GM12875 (cell line): Measurements from ENCODE around the gene PBX1.
"Not testable (repeated sequence)": the region's sequence is repeated elsewhere in the genome, so short reads cannot be mapped to it uniquely, and the experiment has no call there.

Experiments used
- H3K4me3 ChIP-seq: one replicate; pipeline ENCODE4 v1.5.1; 2011; ENCODE audit warnings: low read depth, low read length, control low read depth
- CTCF ChIP-seq: IDR thresholded peaks from 2 replicates; pipeline ENCODE4 v1.5.1; 2011; ENCODE audit warnings: low read depth, mild to moderate bottlenecking, control low read depth, inconsistent platforms, low read length, moderate library complexity, borderline replicate concordance; ENCODE audit not compliant: insufficient read depth

PBX1 gene

DNA sequence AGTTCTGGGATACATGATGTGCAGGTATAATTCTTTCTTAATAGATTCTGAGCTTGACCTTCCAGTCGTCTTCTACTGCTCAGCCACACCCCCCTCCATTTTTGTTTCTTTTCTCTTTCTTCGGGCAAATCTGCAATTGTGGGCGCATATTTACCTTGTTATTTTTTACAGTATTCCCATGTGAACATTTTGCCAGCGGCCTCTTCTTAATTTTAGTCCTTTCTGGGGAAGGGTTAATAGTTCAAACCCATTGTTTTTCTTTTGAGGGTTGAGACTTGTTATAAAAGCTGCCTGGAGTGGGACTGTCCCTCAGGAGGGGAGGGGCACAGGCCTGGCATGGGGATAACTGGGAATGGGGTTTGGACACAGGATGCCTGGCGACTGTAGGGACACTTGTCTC, 40.3 kb downstream of the PBX1 start:
- TF ChIP-seq CTCF: no peak
- H3K4me3 ChIP-seq: no peak overlapping the region

GRCh38 chr1:164601399-164602100, 42.6 kb downstream of the PBX1 start:
- no peak for TF ChIP-seq CTCF
- no peak overlapping the region for H3K4me3 ChIP-seq

DNA sequence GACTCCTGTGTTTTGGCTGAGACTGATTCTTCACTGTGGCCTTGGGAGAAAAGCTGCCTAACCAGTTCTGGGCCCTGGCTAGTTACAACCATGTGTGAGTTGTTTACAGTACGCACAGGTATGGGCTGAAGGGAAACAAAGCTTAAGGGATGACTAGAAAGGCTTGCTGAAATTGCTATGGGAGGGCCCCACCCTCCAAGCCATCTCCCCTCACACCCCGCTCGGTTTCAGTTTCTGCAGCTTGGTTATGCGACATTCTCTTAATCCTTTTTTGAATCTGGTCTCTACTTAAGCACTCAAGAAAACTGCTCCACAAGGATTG, 43.1 kb downstream of the PBX1 start:
- no peak overlapping the region for H3K4me3 ChIP-seq

GRCh38 chr1:164602480-164603093, 43.6 kb downstream of the PBX1 start:
- no peak overlapping the region for H3K4me3 ChIP-seq
- TF ChIP-seq CTCF: no peak

More for the DNA sequence above, 43.1 kb downstream of the PBX1 start:
- no peak for TF ChIP-seq CTCF

DNA sequence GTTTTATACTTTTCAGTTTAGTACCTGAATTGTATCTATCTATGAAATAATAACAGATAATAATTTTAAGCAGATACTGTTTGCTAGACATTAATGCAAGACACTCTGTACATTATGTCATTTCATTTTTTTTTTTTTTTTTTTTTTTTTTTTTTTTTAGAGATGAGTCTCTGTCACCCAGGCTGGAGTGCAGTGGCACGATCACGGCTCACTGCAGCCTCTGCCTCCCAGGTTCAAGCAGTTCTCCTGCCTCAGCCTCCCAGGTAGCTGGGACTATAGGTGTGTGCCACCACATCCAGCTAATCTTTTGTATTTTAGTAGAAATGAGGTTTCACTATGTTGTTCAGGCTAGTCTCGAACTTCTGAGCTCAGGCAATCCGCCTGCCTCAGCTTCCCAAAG, 44.8 kb downstream of the PBX1 start:
- not testable (repeated sequence) for H3K4me3 ChIP-seq

- H3K4me3 ChIP-seq: no peak overlapping the region
- no peak for TF ChIP-seq CTCF
These were observed 45.6 kb downstream of the PBX1 start for GRCh38 chr1:164604541-164604940.

DNA sequence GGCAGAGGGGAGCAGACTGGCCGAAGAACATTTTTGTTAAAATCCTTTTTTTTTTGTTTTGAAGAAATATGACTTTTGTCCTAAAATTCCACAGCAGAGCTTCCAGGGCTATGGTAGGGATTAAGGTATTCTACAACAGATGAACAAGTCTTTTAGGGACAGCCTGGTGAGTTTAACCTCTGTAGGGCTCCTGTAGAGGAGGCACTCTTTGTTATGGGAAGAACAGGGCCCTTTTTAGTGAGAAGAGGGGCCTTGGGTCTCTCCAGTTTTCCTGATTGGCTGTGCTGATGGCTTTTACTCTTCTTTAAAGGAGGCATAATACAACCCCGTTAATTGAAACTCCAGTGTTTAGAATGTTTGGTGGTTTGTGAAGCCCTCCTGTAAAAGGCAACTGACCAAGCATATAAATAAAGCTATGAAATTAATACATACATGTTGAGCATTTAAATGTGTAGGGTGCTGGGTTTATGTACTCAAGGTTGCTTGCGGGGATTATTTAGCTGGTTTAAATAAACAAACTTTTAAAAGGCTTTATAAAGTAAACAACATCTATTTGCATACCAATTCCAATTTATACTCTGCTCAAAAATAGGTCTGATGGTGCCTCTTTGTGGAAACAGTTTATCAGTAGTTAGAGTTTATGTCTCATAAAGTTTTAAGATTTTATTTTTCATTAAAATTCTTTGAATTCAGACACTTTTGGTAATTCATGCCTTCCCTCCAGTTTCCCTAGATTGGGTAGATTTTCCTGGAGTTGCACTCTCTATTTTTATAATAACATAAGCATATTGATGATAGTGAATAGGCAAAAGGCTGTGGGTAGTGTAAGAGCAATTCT, 46.5 kb downstream of the PBX1 start:
- no peak for TF ChIP-seq CTCF
- H3K4me3 ChIP-seq: no peak overlapping the region
